AG04449 (cell line): Measurements from ENCODE around the gene FOXN3.
A peak's percentile ranks its signal among the peaks of the same experiment; 100 is the strongest.

ENCODE experiments used
- CTCF ChIA-PET: fragments of 350-600 bp; formaldehyde crosslinking; extraction: SDS; loops from one replicate; lab custom pipeline; 2021; ENCODE audit warnings: antibody characterized with exemption; lab: Yijun Ruan, JAX
- POLR2A ChIA-PET: fragments of 400-600, 350-600 bp; formaldehyde crosslinking; extraction: SDS; loops from one replicate; lab custom pipeline; 2020; ENCODE audit warnings: antibody characterized with exemption, inconsistent platforms; lab: Yijun Ruan, JAX
- DNase-seq: peaks from one replicate; pipeline ENCODE4 v3.0.0-alpha.2; 2010; ENCODE audit warnings: low read depth, low spot score
- H3K4me3 ChIP-seq: 2 replicates; pipeline ENCODE4 v1.5.1; 2011; ENCODE audit warnings: low read depth, mild to moderate bottlenecking, control low read depth, low read length
- CTCF ChIP-seq: IDR thresholded peaks from one replicate; pipeline ENCODE4 v1.5.1; 2011; ENCODE audit warnings: mild to moderate bottlenecking, moderate library complexity, low read length, control low read depth, inconsistent platforms; ENCODE audit not compliant: insufficient read depth; ENCODE audit errors: missing control alignments

The FOXN3 gene

GRCh38 chr14:89416002-89416995 is 734 bp downstream of the FOXN3 start:
- DNase-seq, result peak; percentile 93
- TF ChIP-seq CTCF, result no peak
- ChIA-PET POLR2A (interaction anchor here (0.5 to 1.1 kb wide), 3 partner anchors 12 to 350 kb away, joined by 3 read pairs; no protein-coding TSS in a partner anchor), CTCF (interaction anchor here (0.8 to 2.5 kb wide), 3 partner anchors 14 to 239 kb away, joined by 3 to 8 read pairs (median 3); no protein-coding TSS in a partner anchor)
- peak overlapping the region; percentile 75 for H3K4me3 ChIP-seq

- peak overlapping the region; percentile 75 for H3K4me3 ChIP-seq
- POLR2A ChIA-PET, result interaction anchor here (1.1 kb wide), 1 partner anchor 13 kb away, joined by 3 read pairs; no protein-coding TSS in a partner anchor
- no peak for DNase-seq
- CTCF ChIA-PET, result interaction anchor here (0.8 to 2.5 kb wide), 3 partner anchors 9 to 238 kb away, joined by 3 to 8 read pairs (median 3); no protein-coding TSS in a partner anchor
- TF ChIP-seq CTCF, result no peak
These were observed 1.9 kb downstream of the FOXN3 start for GRCh38 chr14:89415159-89415558.

- no peak for TF ChIP-seq CTCF
- ChIA-PET POLR2A (no interaction called here), CTCF (no interaction called here)
- H3K4me3 ChIP-seq, result no peak overlapping the region
- DNase-seq, result no peak
These were observed 5.1 kb downstream of the FOXN3 start for GRCh38 chr14:89411976-89412375.

DNA sequence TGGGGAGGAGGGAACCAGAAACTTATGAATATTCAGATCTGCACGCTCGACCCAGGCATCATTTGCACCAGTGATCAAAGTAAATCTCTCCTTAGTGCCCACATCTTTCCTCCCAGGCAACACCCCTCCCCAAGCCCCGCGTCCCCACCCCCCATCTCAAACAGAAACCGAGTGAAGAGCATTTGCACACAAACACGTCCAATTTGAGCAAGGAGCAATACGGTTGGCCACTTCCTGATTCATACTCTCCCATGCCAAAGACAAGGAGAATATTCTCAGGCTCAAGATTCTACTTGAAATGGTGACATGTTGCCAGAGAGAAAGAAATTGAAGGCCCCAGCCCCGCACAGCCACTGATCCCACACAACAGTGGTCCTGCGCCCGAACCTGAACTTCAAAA is 7.1 kb downstream of the FOXN3 start:
- TF ChIP-seq CTCF, result no peak
- POLR2A ChIA-PET, result no interaction called here
- CTCF ChIA-PET, result no interaction called here
- no peak for DNase-seq
- no peak overlapping the region for H3K4me3 ChIP-seq

- POLR2A ChIA-PET, result no interaction called here
- no peak overlapping the region for H3K4me3 ChIP-seq
- CTCF ChIA-PET, result interaction anchor here (0.7 to 1.6 kb wide), 2 partner anchors 368 to 374 kb away, joined by 3 read pairs; no protein-coding TSS in a partner anchor
- no peak for DNase-seq
- no peak for TF ChIP-seq CTCF
These were observed 7.9 kb downstream of the FOXN3 start for GRCh38 chr14:89408907-89409700.
